HepG2 (cell line): Measurements from ENCODE around the gene JPH4. TPM values are rescaled to one million over a fixed set of nuclear protein-coding genes. Genes with fewer than 3 reads are reported as not detected.

ENCODE experiments used
- ARID2 ChIP-seq: sonication (generic); formaldehyde crosslinking; IDR thresholded peaks from 2 replicates; pipeline ENCODE4 v1.8.1; 2022; ENCODE audit warnings: mild to moderate bottlenecking, missing genetic modification reagents, borderline replicate concordance
- DNMT3B ChIP-seq: conservative IDR thresholded peaks from 2 replicates; pipeline ENCODE4 v1.6.1; 2016; ENCODE audit warnings: missing biosample characterization, control low read depth
- HMGA1 ChIP-seq: sonication (generic); formaldehyde crosslinking; conservative IDR thresholded peaks from 2 replicates; pipeline ENCODE4 v1.4.0; 2020; ENCODE audit warnings: missing genetic modification reagents
- MAFF ChIP-seq: IDR thresholded peaks from 2 replicates; pipeline ENCODE4 v1.6.1; 2011; ENCODE audit warnings: low read depth, low read length, improper control_type of control experiment
- NFKBIZ ChIP-seq: IDR thresholded peaks from 2 replicates; pipeline ENCODE4 v1.6.1; 2018; ENCODE audit warnings: missing genetic modification reagents, missing compliant biosample characterization
- PHF8 ChIP-seq: sonication (generic); formaldehyde crosslinking; IDR thresholded peaks from 2 replicates; pipeline ENCODE4 v1.5.0; 2020; ENCODE audit warnings: missing genetic modification reagents
- PITX1 ChIP-seq: sonication (generic); formaldehyde crosslinking; IDR thresholded peaks from 2 replicates; pipeline ENCODE4 v1.5.1; 2020; ENCODE audit warnings: mild to moderate bottlenecking, missing genetic modification reagents
- SIN3A ChIP-seq: IDR thresholded peaks from 2 replicates; pipeline ENCODE4 v1.6.1; 2011; ENCODE audit warnings: low read depth, mild to moderate bottlenecking, control low read depth, low read length, borderline replicate concordance
- SIN3B ChIP-seq: fragments of 150-350 bp; IDR thresholded peaks from 2 replicates; pipeline ENCODE4 v1.6.1; 2014; ENCODE audit warnings: low read length
- SMARCC2 ChIP-seq: fragments of 450-650 bp; IDR thresholded peaks from 2 replicates; pipeline ENCODE4 v1.6.1; 2017; ENCODE audit warnings: antibody characterized with exemption, mild to moderate bottlenecking
- SSRP1 ChIP-seq: IDR thresholded peaks from 2 replicates; pipeline ENCODE4 v1.6.1; 2016; ENCODE audit warnings: control low read depth
- TCF7 ChIP-seq: sonication (generic); IDR thresholded peaks from 2 replicates; pipeline ENCODE4 v1.6.1; 2016; ENCODE audit warnings: antibody characterized with exemption, low read depth
- ZFX ChIP-seq: sonication (generic); formaldehyde crosslinking; IDR thresholded peaks from 2 replicates; pipeline ENCODE4 v1.4.0; 2020; ENCODE audit warnings: mild to moderate bottlenecking, low read depth, missing genetic modification reagents, moderate library complexity
- ZIK1 ChIP-seq: sonication (generic); formaldehyde crosslinking; IDR thresholded peaks from 2 replicates; pipeline ENCODE4 v1.5.0; 2020; ENCODE audit warnings: mild to moderate bottlenecking, low read depth, missing genetic modification reagents, borderline replicate concordance
- ZMYM4 ChIP-seq: sonication (generic); formaldehyde crosslinking; IDR thresholded peaks from 2 replicates; pipeline ENCODE4 v1.8.1; 2023; ENCODE audit warnings: mild to moderate bottlenecking, missing genetic modification reagents
- ZNF274 ChIP-seq: sonication (generic); formaldehyde crosslinking; IDR thresholded peaks from 2 replicates; pipeline ENCODE4 v1.5.1; 2020; ENCODE audit warnings: mild to moderate bottlenecking, missing genetic modification reagents
- ZNF451 ChIP-seq: sonication (generic); formaldehyde crosslinking; IDR thresholded peaks from 2 replicates; pipeline ENCODE4 v1.5.0; 2020; ENCODE audit warnings: mild to moderate bottlenecking, missing genetic modification reagents
- ZNF567 ChIP-seq: sonication (generic); formaldehyde crosslinking; IDR thresholded peaks from 2 replicates; pipeline ENCODE4 v1.8.1; 2023; ENCODE audit warnings: mild to moderate bottlenecking, missing genetic modification reagents, borderline replicate concordance
- ZNF570 ChIP-seq: sonication (generic); formaldehyde crosslinking; IDR thresholded peaks from 2 replicates; pipeline ENCODE4 v1.4.0; 2020; ENCODE audit warnings: mild to moderate bottlenecking, missing genetic modification reagents, borderline replicate concordance
- ZNF709 ChIP-seq: sonication (generic); formaldehyde crosslinking; IDR thresholded peaks from 2 replicates; pipeline ENCODE4 v1.5.0; 2020; ENCODE audit warnings: mild to moderate bottlenecking, missing genetic modification reagents
- ZNF879 ChIP-seq: sonication (generic); formaldehyde crosslinking; IDR thresholded peaks from 2 replicates; pipeline ENCODE4 v1.8.1; 2023; ENCODE audit warnings: missing genetic modification reagents
- polyA plus RNA-seq, 8 experiments: library from polyadenylated mRNA; depleted of rRNA in 3 of 8; stranded (reverse) in 7 of 8; unstranded in 1 of 8; fragments of >200 nt; fragmentation: Illumina TruSeq in 4 of 8; extraction: Trizol in 4 of 8; gene quantifications; 2 replicates each; pipeline versions ENCODE4 v1.2.1 to v1.2.3, GENCODE V29; 2011 to 2016; ENCODE audit warnings: low read depth in 4 of 8, missing spikeins in 1 of 8, mixed read lengths in 1 of 8; ENCODE audit not compliant: insufficient read depth in 1 of 8
- total RNA-seq, 5 experiments: library from RNA; depleted of rRNA; stranded (reverse); fragments of >200 nt; fragmentation: Illumina TruSeq; extraction: Trizol; gene quantifications; 2 replicates each; pipeline ENCODE4 v1.2.3, GENCODE V29; 2016; ENCODE audit warnings: low read depth in 1 of 5
- TF ChIP-seq, protein P1 (sequence below): sonication (generic); formaldehyde crosslinking; conservative IDR thresholded peaks from 2 replicates; pipeline ENCODE4 v1.8.0; 2022; ENCODE audit warnings: low read depth, missing genetic modification reagents
- TF ChIP-seq, protein P2 (sequence below): sonication (generic); formaldehyde crosslinking; IDR thresholded peaks from 2 replicates; pipeline ENCODE4 v1.8.0; 2022; ENCODE audit warnings: low read depth, missing genetic modification reagents
- TF ChIP-seq, protein P3 (sequence below): sonication (generic); formaldehyde crosslinking; IDR thresholded peaks from 2 replicates; pipeline ENCODE4 v1.4.0; 2020; ENCODE audit warnings: mild to moderate bottlenecking, missing genetic modification reagents
- TF ChIP-seq, protein P4 (sequence below): sonication (generic); formaldehyde crosslinking; IDR thresholded peaks from 2 replicates; pipeline ENCODE4 v1.4.0; 2020; ENCODE audit warnings: missing genetic modification reagents

Gene JPH4
- total and polyA plus RNA-seq, 2 of the 13 experiments (the other 11 are each of a cell fraction or from before 2014, with no cell fraction given) = 0.08 to 0.22 TPM

DNA sequence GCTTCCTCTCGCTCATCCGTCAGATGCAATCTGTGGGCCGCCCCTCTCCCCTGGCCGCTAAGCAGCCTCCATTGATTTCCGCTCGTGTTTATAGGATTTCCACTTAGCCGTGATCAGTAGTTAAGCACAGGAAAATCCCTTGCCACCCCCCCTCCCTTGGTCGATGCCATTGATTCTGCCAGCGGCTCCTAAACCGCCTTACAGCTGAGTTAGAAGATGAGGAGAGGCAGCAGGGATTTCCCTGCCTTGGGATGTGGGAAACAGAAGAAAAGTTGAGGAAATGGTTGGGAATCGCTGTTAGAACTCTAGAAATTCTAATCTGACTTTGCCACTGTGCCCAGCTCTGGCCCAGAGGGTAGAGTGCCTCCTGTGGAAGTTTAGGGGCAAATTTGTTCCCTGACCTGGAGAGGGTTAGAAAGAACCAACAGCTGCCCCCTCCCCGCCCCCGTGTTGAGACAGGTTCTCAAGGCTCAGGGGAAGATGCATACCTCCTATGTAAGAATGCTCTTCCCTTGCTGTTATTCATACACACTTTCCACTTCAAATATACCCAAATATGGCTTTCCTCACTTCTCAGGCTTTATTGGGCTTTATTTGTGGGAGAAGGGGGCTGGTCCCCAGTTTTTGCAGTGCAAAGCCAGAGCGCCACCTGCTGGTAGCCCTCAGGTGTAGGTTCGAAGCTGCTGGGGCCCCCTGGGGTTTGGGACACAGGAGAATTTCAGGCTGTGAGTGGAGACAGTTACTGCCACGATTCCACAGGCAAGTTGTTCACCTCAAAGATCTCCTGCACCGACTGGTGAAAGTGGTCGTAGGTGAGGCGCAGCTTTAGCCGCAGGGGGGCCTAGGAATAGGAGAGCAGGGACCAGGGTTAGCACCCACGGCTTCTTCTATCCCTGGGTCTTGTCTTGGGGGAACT is 19.3 kb downstream of the JPH4 start (continued):
- TF ChIP-seq, protein P1, sequence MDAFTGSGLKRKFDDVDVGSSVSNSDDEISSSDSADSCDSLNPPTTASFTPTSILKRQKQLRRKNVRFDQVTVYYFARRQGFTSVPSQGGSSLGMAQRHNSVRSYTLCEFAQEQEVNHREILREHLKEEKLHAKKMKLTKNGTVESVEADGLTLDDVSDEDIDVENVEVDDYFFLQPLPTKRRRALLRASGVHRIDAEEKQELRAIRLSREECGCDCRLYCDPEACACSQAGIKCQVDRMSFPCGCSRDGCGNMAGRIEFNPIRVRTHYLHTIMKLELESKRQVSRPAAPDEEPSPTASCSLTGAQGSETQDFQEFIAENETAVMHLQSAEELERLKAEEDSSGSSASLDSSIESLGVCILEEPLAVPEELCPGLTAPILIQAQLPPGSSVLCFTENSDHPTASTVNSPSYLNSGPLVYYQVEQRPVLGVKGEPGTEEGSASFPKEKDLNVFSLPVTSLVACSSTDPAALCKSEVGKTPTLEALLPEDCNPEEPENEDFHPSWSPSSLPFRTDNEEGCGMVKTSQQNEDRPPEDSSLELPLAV (CRISPR knock-in tag) = no peak
- TF ChIP-seq, protein P2, sequence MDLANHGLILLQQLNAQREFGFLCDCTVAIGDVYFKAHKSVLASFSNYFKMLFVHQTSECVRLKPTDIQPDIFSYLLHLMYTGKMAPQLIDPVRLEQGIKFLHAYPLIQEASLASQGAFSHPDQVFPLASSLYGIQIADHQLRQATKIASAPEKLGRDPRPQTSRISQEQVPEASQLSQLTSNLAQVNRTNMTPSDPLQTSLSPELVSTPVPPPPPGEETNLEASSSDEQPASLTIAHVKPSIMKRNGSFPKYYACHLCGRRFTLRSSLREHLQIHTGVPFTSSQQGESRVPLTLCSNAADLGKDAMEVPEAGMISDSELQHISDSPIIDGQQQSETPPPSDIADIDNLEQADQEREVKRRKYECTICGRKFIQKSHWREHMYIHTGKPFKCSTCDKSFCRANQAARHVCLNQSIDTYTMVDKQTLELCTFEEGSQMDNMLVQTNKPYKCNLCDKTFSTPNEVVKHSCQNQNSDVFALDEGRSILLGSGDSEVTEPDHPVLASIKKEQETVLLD (CRISPR knock-in tag) = no peak
- TF ChIP-seq ZNF567 (CRISPR knock-in tag) (no peak), DNMT3B (CRISPR knock-in tag) (no peak), ZFX (no peak; the same call in 1 of the 2 replicates), ZNF274 (CRISPR knock-in tag) (no peak; the same call in 1 of the 2 replicates), SIN3B (no peak), ZNF879 (CRISPR knock-in tag) (no peak), TCF7 (no peak), ZIK1 (CRISPR knock-in tag) (no peak), ZMYM4 (CRISPR knock-in tag) (0 out of 2 replicates have a peak, but pooled peaks have one; percentile 35), PITX1 (no peak), NFKBIZ (CRISPR knock-in tag) (0 out of 2 replicates have a peak, but pooled peaks have one; percentile 32), ZNF709 (CRISPR knock-in tag) (peak; percentile 31; the same call in 1 of the 2 replicates), ARID2 (CRISPR knock-in tag) (no peak), ZNF570 (no peak), HMGA1 (CRISPR knock-in tag) (no peak), SIN3A (no peak), SSRP1 (CRISPR knock-in tag) (no peak; the same call in 1 of the 2 replicates), MAFF (no peak), SMARCC2 (no peak), ZNF451 (CRISPR knock-in tag) (no peak), PHF8 (CRISPR knock-in tag) (peak; percentile 45; the same call in 1 of the 2 replicates)
- TF ChIP-seq, protein P3, sequence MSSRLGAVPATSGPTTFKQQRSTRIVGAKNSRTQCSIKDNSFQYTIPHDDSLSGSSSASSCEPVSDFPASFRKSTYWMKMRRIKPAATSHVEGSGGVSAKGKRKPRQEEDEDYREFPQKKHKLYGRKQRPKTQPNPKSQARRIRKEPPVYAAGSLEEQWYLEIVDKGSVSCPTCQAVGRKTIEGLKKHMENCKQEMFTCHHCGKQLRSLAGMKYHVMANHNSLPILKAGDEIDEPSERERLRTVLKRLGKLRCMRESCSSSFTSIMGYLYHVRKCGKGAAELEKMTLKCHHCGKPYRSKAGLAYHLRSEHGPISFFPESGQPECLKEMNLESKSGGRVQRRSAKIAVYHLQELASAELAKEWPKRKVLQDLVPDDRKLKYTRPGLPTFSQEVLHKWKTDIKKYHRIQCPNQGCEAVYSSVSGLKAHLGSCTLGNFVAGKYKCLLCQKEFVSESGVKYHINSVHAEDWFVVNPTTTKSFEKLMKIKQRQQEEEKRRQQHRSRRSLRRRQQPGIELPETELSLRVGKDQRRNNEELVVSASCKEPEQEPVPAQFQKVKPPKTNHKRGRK (CRISPR knock-in tag) = no peak
- TF ChIP-seq, protein P4, sequence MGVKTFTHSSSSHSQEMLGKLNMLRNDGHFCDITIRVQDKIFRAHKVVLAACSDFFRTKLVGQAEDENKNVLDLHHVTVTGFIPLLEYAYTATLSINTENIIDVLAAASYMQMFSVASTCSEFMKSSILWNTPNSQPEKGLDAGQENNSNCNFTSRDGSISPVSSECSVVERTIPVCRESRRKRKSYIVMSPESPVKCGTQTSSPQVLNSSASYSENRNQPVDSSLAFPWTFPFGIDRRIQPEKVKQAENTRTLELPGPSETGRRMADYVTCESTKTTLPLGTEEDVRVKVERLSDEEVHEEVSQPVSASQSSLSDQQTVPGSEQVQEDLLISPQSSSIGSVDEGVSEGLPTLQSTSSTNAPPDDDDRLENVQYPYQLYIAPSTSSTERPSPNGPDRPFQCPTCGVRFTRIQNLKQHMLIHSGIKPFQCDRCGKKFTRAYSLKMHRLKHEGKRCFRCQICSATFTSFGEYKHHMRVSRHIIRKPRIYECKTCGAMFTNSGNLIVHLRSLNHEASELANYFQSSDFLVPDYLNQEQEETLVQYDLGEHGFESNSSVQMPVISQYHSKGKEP (CRISPR knock-in tag) = no peak
